Activated CD4-positive, alpha-beta T cell treated with anti-CD3 and anti-CD28 coated beads, Interleukin-10, Interleukin-2, amounts not matched to agents 100 ng/mL and 50 ng/mL, durations not matched to agents 16 hours and 8 hours (primary cell): Measurements from ENCODE around the gene LEP.
"Not testable (repeated sequence)": the region's sequence is repeated elsewhere in the genome, so short reads cannot be mapped to it uniquely, and the experiment has no call there.

Experiments
- DNase-seq: peaks from one replicate; pipeline ENCODE4 v3.0.0-alpha.2; 2020

LEP gene

DNA sequence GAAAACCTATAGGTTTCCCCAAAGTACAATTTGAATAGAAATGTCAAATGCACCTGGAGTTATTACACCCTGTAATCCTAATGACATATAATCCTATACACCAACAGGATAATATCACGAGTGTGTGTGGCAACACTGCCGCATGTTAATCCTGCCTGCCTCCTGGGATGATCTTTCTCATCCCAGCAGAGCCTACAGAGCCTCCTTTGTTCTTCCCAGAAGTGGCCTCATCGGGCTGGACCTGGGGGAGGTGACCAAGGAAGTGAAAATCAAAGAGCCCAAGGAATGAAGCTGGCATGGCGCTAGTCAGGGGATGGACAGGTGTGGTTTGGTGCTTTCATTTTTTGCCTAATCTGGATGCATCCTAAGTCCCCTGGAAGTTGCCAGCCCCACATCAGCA lies 29.5 kb upstream of the LEP start:
- no peak for DNase-seq

- DNase-seq = no peak
Measured at GRCh38 chr7:128214463-128214862, 26.6 kb upstream of the LEP start.

DNA sequence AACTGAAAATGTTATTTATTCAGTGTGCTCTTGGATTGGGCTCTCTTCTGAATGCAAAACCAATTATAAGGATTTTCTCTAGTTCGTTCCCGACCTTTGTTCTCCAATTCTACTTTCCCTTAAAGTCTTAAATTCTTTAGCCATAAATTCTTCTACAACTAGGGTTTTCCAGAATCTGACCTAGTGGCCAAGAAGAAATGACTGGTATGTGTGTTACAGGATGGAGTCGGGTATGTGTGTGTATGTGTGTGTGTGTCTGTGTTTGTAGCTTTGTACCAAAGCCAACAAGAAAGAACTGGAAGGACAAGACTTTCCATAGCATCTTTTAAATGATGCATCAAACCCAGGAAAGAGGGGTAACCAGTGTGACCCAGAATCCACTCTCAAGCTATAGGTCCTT lies 25.8 kb upstream of the LEP start:
- DNase-seq = no peak

- DNase-seq = no peak
Measured at GRCh38 chr7:128215739-128216138, 25.3 kb upstream of the LEP start.

DNA sequence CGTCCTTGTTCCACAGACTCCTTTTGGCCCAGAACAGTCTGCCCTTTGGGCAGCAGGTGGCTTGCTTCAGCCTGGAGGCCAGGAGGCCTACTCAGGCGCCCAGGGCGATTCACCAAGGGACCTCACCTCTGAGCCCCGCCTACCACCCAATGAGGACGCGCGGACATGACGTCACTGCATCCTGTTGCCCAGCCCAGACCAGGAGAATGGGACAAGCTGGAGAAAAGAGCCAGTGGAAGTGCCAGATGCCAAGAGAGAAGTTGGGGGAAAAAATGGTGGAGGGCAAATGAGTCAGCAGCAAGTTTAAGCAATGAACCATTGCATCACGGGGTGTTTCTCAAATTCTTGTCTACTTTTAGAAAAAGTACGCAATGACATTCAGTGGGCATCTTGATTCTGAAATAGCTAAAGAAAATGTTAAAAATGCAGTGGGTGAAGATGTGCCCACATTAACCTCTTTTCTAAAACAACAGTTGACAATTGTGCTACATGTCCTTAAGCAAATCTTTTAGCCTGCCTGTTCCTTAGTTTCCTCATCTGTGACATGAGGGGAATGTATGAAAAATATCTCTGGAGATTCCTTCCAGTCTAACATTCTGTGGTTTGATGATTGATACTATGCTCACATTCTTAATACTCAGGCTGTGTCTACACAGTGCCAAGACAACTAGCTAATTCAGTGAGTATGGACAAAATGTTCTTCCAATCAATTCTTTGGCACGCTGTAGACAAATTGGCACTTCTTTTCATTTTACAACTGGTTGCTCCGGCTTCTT lies 23.9 kb upstream of the LEP start:
- DNase-seq = no peak

GRCh38 chr7:128217967-128218652 lies 23.0 kb upstream of the LEP start:
- DNase-seq = no peak

DNA sequence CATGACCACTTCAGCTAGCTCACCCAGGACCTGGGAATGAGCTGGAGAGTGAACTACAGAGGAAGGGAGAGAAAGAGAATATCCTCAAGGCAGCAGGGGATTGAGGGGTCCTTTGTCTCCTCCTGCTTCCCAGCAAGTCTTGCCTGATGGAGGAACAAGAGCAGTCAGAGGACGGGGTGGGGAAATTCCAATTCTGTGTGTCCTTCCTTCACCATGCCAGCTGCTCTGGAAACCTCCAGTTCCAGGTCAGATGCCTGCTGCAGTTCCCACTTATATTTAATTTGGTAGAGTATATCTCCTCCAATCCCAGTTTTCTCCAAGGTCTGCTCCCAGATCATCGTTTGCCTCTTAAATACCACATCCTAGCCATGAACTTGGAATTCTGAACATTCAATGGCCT lies 21.4 kb upstream of the LEP start:
- no peak for DNase-seq

GRCh38 chr7:128221929-128222403 lies 19.1 kb upstream of the LEP start:
- peak; percentile 6 for DNase-seq

- no peak for DNase-seq
Measured at GRCh38 chr7:128226132-128226980, 14.7 kb upstream of the LEP start.

DNA sequence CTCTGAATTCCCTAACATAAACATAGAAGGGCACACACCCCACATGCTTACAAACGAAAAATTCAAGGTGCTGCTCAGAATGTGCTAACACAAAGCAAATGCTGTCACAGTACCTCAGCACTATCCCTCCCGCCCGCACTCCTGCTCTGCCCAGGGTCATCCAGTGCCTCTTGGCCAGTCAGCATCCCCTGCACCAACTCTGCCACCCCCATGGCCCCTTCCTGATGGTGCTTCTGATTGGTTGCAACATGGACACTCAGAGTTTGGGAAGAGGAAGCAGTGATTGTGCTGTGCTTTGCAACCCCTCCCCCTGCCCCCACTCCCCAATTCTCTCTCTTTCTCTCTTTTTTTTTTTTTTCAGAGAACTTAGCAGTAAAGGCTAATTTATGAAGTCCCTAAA lies 13.8 kb upstream of the LEP start:
- DNase-seq = no peak

- no peak for DNase-seq
Measured at GRCh38 chr7:128231021-128231420, 10.1 kb upstream of the LEP start.

DNA sequence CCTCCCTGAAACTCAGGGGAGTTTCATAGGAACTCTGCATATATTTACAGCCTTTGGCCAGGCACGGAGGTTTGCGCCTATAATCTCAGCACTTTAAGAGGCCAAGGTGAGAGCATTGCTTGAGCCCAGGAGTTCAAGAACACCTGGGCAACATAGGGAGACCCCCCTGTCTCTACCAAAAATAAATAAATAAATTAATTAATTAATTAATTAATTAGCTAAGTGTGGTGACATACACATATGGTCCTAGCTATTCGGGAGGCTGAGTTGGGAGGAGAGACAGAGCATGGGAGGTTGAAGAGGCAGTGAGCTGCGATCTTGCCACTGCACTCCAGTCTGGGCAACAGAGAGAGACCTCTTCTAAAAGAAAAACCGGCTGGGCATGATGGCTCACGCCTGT lies 9.4 kb upstream of the LEP start:
- no peak for DNase-seq

- DNase-seq = no peak
Measured at GRCh38 chr7:128233471-128233870, 7.6 kb upstream of the LEP start.

DNA sequence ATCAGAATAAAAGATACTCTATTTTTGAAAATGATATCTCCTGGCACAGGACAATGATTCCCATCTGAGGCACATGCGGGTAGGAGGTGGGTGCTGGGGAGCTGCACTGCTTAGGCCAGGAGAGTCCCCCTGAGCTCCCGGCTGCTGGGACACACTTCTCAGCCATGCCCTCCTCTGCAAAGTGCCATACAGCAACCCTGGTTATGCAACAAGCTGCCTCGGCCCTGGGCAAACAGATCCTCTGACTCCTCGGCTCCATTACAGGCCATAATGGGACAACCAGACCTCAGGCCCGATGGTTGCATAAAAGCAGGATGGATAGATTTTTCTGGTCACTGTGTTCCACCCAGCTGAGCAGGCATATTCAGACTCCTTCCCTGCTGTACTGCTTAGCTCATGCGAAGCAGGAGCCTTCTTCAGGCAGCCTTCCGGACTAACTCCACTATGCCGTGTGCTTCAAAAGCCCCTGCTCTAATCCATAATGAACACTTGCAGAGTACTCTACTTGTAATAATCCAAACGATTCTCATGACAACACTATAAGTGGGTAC lies 6.5 kb upstream of the LEP start:
- no peak for DNase-seq

- no peak for DNase-seq
Measured at GRCh38 chr7:128235471-128235870, 5.6 kb upstream of the LEP start.

- DNase-seq = peak; percentile 84
Measured at GRCh38 chr7:128236924-128237586, 4.0 kb upstream of the LEP start.

GRCh38 chr7:128239146-128239545 lies 1.9 kb upstream of the LEP start:
- not testable (repeated sequence) for DNase-seq

DNA sequence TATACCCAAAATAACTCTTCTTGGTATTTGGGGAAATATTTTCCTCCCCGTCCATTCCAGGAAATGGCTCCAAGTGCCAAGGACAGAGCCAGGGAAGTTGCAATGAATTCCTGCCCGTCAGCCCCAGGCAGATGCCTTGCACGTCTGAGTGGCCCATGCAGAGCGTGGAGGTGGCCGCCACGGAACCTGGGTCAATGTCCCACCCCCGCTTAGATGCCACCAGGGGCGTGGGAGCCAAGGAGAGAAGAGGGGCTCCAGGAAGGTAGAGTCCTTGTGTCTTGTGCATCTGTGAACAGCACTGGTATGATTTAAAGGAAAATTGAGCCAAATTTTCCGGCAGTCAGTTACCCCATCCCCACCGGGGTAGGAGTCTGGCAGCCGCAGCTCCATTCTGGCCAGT lies 1.6 kb downstream of the LEP start:
- no peak for DNase-seq

DNA sequence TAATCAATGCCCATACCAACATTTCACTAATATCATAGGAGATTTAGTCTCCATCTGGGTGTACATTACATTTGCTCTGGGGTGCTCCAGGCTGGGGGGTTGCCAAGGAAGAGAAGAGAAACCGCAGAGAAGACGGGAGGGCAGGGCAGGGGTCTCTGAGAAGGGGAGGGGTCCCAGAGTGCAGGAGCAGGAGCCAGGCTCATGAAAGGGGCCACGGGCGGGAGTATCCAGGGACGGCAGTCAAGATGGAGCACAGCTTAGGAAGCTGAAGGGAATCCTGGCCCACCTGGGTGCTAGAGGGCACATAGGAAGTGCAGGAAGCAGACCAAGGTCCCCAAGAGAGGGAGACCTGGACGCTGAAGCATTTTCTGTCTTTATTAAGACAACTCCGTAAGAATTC lies 2.2 kb downstream of the LEP start:
- no peak for DNase-seq

- no peak for DNase-seq
Measured at GRCh38 chr7:128244861-128245260, 3.8 kb downstream of the LEP start.

- DNase-seq = no peak
Measured at GRCh38 chr7:128247108-128247507, 6.0 kb downstream of the LEP start.

- no peak for DNase-seq
Measured at GRCh38 chr7:128247640-128248194, 6.6 kb downstream of the LEP start.
